HEK293 (cell line): ENCODE results near the gene CRLF2.

Experiments
- MZF1 ChIP-seq: fragments of 450-650 bp; formaldehyde crosslinking; IDR thresholded peaks from 2 replicates; pipeline ENCODE4 v1.5.1; 2017; ENCODE audit warnings: missing biosample characterization, missing genetic modification characterization, borderline replicate concordance
- ZNF10 ChIP-seq: fragments of 450-650 bp; formaldehyde crosslinking; IDR thresholded peaks from 2 replicates; pipeline ENCODE4 v1.5.1; 2017; ENCODE audit warnings: missing biosample characterization, missing genetic modification characterization
- TF ChIP-seq, protein P1 (sequence below): fragments of 450-650 bp; formaldehyde crosslinking; IDR thresholded peaks from 2 replicates; pipeline ENCODE4 v1.5.1; 2016; ENCODE audit warnings: missing biosample characterization, missing genetic modification characterization

DNA sequence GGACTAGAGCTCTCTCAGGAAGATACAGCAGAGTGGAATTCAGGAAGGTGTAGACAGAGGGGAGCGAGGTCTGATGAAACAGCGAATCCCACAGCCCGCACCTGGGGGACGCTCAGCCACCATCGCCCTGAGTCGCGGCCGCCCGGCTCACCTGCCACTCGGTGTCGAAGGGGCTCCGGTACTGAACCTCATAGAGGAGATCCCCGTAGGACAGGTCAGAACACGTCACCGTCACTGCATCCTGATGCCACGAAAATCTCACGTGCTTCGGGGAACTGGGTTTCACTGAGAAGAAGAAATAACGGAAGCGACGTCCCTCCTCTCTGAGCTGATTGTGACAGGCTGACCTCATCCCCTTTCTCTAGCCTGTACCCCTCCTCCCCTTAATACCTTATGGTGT, 10.2 kb downstream of the CRLF2 start:
- TF ChIP-seq, protein P1, sequence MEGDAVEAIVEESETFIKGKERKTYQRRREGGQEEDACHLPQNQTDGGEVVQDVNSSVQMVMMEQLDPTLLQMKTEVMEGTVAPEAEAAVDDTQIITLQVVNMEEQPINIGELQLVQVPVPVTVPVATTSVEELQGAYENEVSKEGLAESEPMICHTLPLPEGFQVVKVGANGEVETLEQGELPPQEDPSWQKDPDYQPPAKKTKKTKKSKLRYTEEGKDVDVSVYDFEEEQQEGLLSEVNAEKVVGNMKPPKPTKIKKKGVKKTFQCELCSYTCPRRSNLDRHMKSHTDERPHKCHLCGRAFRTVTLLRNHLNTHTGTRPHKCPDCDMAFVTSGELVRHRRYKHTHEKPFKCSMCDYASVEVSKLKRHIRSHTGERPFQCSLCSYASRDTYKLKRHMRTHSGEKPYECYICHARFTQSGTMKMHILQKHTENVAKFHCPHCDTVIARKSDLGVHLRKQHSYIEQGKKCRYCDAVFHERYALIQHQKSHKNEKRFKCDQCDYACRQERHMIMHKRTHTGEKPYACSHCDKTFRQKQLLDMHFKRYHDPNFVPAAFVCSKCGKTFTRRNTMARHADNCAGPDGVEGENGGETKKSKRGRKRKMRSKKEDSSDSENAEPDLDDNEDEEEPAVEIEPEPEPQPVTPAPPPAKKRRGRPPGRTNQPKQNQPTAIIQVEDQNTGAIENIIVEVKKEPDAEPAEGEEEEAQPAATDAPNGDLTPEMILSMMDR (tag by site-specific recombination): no peak
- TF ChIP-seq ZNF10 (tag by site-specific recombination) (no peak), MZF1 (no peak)
